Measurements from ENCODE around the gene CYP1A1.
"Not testable (repeated sequence)": the region's sequence is repeated elsewhere in the genome, so short reads cannot be mapped to it uniquely, and the experiment has no call there.

Gene CYP1A1

GRCh38 chr15:74735305-74735704, 10.0 kb upstream of the CYP1A1 start:
- DNase-seq, result no peak

- DNase-seq, result no peak
Measured at GRCh38 chr15:74733269-74733668, 7.9 kb upstream of the CYP1A1 start.

GRCh38 chr15:74732846-74733245, 7.5 kb upstream of the CYP1A1 start:
- no peak for DNase-seq

- no peak for DNase-seq
Measured at GRCh38 chr15:74730619-74731316, 5.4 kb upstream of the CYP1A1 start.

- not testable (repeated sequence) for DNase-seq
Measured at GRCh38 chr15:74729372-74729771, 4.0 kb upstream of the CYP1A1 start.

- not testable (repeated sequence) for DNase-seq
Measured at GRCh38 chr15:74728699-74729098, 3.4 kb upstream of the CYP1A1 start.

GRCh38 chr15:74727727-74728126, 2.4 kb upstream of the CYP1A1 start:
- DNase-seq, result peak; percentile 61

- no peak for DNase-seq
Measured at GRCh38 chr15:74726774-74727164, 1.4 kb upstream of the CYP1A1 start.

GRCh38 chr15:74725845-74726773, 781 bp upstream of the CYP1A1 start:
- peak; percentile 17 for DNase-seq

GRCh38 chr15:74724570-74725224, 631 bp downstream of the CYP1A1 start:
- DNase-seq, result no peak

GRCh38 chr15:74723754-74724334, 1.5 kb downstream of the CYP1A1 start:
- DNase-seq, result peak; percentile 71

GRCh38 chr15:74723187-74723586, 2.1 kb downstream of the CYP1A1 start:
- DNase-seq, result no peak

GRCh38 chr15:74722591-74722990, 2.7 kb downstream of the CYP1A1 start:
- DNase-seq, result no peak

GRCh38 chr15:74716651-74717050, 8.7 kb downstream of the CYP1A1 start:
- no peak for DNase-seq

GRCh38 chr15:74712311-74712710, 13.0 kb downstream of the CYP1A1 start:
- DNase-seq, result no peak

- no peak for DNase-seq
Measured at GRCh38 chr15:74710319-74711094, 14.8 kb downstream of the CYP1A1 start.

- no peak for DNase-seq
Measured at GRCh38 chr15:74709892-74710291, 15.4 kb downstream of the CYP1A1 start.

- DNase-seq, result no peak
Measured at GRCh38 chr15:74709011-74709410, 16.3 kb downstream of the CYP1A1 start.

- DNase-seq, result no peak
Measured at GRCh38 chr15:74696808-74697207, 28.5 kb downstream of the CYP1A1 start.

GRCh38 chr15:74696398-74696729, 29.0 kb downstream of the CYP1A1 start:
- DNase-seq, result no peak

GRCh38 chr15:74695597-74696397, 29.5 kb downstream of the CYP1A1 start, which contains the start of gene EDC3:
TSS of gene EDC3 (minus strand) at chr15:74696024. CDS start at chr15:74675124, 20,900 bp downstream.
- peak; percentile 85 for DNase-seq
